GM21825 (cell line): ENCODE measurements around the gene PHAF1.

Experiments used
- ATAC-seq: cut with Tn5 transposase; IDR thresholded peaks from one replicate; pipeline ENCODE4 v1.9.1; 2021; ENCODE audit warnings: mild to moderate bottlenecking, moderate library complexity; ENCODE audit not compliant: unreplicated experiment

The PHAF1 gene

DNA sequence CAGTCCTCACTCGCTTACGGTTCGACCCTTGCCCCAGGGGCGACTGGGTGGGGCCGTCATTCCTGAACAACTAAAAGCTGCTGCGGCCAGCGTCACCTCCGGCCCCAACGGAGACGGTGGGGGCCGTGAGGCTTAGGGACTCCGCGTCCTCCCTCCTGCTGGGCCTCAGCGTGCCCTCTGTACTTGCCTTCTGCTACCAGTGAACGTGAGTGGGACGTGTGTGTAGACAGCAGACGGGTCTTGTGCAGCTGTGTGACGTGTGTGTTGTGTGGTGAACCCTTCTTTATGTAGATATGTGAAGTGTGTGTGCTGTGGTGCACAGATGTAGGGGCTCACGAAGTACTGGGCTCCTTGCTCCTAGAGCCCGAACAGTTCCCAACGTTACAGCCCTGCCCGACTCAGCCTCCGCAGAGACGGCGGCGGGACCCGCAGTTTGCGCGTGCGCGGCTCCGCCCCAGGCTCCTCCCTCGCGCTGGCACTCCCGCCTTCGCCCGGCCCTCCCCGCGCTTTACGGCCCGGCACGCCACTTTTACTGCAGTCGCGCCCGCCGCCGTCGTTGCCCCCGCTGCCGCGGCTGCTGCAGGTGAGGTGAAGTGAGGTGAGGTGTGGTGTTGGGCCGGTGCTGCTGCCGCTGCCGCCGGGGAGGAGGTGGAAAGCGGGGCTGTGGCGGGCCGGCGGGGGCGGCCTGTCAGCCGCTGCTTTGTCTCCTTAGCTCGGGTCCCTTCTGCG lies at the start of gene PHAF1:
Gene PHAF1, plus strand, starts transcription at position 535 of the 729 bp plus-strand sequence. CDS start 235 bp downstream, outside the sequence.
- peak; percentile 84 for ATAC-seq

DNA sequence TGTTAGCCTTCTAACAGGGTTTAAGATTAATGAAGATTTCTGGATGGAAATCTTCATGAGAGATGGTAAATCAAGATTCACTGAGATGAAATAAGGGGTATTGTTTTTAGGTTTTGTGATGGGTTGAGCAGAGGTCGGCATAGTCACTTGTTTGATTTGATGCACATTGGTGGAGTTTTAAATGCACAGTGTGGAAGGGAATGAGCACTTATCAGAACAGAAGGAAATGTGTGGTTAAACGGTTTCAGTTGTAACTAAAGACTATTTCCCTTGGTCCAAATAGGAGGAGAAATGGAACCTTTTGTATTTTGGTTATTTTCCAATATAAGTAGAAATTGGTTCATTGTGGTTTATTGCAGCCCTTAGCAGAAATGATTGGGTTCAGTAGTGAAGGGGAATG lies 46.7 kb upstream of the PHAF1 start:
- ATAC-seq = no peak

DNA sequence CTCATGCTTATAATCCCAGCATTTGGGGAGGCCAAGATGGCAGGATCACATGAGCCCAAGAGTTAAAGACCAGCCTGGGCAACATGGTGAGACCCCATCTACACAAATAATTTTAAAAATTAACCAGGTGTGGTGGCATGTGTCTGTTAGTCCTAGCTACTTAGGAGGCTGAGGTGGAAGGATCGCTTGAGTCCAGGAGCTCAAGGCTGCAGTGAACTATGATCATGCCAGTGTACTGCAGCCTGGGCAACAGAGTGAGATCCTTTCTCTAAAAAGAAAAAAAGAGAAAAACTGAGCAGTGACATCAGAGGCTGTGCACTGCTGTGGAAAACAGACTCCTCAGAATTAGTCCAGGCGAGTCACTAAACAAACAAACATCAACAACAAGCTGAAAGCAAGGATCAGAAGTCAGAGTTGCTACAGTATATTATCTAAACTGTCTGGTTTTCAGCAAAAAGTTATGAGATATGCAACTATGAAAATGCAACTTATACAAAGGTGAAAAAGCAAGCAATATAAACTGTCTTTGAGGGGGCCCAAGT lies 41.5 kb upstream of the PHAF1 start:
- no peak for ATAC-seq

DNA sequence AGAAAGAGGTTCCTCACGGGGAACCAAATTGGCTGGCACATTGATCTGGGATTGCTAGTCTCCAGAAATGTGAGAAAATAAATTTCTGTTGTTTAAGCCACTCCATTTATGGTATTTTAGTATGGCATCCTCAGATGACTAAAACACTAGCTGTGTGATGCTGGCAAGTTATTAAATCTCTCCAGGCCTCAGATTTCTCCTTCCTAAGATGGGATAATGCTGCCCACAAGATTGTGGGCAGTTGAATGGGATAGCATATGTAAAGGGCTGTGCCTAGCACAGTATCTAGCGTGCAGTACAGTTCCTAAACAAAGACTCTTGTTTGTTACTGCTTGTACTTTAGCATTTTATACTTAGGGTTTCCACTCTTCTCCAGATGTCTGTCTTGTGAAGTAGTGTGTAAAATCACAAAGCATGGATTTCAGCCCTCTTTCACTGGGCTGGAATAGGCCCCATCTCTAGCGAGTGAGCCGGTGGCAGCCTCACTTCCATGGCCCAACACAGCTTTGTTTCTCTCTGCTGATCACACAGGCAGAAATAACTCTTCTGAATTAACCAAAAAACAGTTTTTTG lies 38.2 kb upstream of the PHAF1 start:
- no peak for ATAC-seq

DNA sequence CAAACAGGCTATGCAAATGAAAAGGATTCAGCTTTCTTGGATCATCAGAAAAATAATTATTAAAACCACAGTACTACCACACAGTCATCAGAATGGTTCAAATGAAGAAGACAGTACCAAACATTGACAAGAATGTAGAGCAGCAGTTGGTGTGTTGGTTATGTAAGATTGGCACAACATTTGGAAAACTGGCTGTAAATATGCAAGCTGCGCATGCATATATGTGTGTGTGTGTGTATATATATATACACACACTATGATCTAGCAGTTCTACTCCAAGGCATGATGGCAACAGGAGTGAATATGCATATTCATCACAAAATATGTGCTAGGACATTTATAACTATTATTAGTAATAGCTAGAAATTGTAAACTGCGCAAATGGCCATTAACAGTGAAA lies 34.4 kb upstream of the PHAF1 start:
- ATAC-seq = no peak

DNA sequence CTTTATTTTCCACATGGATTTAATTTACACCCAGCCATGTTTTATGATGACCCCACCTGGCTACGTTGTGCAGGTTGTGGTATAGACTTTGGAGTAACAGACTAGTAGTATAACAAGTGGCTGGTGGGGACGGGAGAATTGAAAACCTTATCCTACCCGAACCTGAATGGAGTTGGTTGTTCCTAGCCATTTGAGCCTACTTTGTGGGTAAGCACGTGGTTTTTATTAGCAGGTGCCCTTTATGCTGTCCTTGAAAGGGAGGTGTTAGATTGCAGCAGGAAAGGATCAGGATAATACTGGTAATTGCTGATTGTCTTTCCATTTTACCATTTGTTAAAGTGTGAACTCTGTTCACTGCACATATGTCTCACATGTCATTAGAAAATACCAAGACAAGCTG lies 31.9 kb upstream of the PHAF1 start:
- no peak for ATAC-seq

DNA sequence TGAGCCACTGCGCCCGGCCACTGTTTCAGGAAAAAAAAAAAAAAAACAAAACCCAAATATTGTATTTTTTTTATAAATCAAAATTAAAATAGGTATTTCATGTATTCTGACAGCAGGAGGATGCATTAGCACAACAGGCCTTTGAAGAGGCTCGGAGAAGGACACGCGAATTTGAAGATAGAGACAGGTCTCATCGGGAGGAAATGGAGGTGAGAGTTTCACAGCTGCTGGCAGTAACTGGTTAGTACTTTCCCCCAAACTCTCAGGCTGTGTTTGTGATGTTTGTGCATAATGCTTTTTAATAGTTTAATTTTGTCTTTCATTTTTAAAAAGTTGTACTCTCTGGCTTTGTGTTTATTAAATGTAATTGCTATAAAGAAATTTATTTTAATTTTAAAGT lies 27.6 kb upstream of the PHAF1 start:
- no peak for ATAC-seq

DNA sequence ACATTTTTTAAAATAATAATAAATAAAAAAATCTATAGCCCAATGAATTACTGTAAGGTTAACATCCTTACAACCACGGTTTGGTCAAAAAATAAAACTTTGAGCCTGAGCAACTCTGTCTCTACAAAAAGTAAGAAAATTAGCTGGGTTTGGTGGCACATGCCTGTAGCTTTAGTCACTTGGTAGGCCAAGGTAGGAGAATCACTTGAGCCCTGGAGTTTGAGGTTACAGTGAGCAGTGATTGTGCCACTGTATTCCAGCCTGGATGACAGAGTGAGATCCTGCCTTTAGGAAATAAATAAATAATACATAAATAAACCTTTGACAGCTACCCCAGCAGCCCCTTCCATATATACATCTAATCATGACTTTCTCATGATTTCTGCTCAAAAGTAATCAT lies 26.9 kb upstream of the PHAF1 start:
- no peak for ATAC-seq

DNA sequence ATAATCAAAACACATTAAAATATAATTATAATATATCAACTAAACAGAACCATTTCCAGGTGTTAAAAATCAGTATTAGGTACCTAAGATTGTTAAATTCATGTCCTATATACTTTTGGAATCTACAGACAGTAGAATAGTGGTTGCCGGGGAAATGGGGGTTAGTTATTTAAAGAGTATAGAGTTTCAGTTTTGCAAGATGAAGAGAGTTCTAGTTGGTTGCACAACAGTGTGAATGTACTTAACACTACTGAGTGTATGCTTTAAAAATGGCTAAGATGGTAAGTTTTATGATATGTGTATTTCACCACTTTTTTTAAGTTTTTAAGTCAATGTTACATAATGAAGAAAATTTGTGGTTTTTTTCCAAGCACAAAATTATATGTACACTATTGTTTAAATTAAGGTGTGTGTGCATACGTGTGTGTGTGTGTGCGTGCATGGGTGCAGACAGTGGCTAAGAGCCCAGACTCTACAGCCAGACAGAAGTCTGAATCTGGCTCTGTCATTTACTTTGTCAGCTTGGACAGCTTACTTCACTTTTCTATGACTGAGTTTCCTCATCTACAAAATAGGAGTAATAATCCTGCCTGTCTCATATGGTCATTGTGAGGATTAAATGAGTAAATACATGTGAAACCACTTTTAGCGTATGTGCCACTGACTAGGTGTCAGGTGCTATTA lies 25.3 kb upstream of the PHAF1 start:
- ATAC-seq = peak; percentile 73

DNA sequence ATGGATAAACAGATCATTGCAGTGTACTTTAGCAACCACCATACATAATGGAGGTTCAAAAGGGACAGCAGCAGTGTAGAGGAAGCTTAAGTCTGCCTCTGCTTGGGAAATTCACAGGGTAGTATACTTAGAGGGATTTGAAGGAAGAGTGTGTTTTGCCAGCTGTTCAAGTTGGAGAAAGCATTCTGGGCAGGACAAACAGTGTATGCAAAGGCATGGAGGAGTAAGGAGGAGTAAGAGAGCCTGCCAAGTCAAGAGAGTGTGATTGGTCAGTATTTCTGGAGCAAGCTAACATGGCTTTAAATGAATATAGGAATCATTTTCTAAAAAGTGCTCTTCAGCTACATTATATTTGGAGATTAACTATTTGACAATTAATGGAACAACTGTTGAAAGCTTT lies 22.9 kb upstream of the PHAF1 start:
- no peak for ATAC-seq

DNA sequence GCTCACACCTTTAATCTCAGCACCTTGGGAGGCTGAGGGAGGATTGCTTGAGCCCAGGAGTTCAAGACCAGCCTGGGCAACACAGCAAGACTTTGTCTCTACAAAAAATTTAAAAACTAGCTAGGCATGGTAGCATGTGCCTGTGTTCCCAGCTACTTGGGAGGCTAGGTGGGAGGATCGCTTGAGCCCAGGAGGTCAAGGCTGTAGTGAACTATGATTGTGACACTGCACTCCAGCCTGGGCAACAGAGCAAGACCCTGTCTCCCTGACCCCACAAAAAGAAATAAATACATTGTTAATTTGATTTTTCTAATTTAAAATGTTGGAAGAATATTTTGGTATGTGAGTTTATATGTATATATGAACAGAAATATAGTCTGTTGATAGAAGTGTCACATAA lies 22.4 kb upstream of the PHAF1 start:
- ATAC-seq = no peak

DNA sequence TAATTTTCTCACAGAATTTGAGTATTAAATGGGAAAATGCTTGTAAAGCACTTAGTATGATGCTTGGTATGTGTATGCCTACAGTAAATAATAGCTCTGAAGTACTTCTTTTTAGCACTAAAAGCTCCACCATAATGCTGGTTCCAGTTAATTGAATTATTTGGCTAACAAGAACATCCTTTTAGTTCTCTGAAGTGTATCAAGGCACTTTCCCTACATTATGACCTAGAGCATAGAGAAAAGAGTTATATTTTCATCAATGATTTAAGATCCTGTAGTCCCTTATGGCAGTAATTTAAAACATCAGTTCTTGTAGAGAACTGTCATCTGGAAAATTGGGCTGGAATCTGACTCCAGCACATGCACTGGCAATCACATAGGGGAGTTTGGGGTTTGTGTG lies 21.9 kb upstream of the PHAF1 start:
- ATAC-seq = no peak

DNA sequence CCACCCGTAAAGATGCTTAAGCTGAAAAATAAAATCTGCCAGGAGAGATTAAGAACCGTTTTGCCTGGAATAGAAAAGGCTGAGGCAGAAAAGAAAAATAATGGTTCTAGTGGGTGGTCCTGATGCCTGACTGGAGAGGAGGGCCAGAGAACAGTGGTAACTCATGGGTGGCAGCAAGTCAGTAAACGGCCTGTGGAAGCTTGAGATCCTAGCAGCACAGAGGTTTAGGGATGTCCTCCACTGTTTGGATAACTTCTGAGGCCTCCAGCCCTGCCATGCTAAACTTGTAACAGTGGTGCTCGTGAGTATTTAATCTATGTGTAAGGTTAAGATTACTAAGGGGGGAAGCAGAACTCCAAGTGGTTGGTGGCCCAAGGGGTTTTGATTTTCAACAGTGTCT lies 21.2 kb upstream of the PHAF1 start:
- no peak for ATAC-seq

DNA sequence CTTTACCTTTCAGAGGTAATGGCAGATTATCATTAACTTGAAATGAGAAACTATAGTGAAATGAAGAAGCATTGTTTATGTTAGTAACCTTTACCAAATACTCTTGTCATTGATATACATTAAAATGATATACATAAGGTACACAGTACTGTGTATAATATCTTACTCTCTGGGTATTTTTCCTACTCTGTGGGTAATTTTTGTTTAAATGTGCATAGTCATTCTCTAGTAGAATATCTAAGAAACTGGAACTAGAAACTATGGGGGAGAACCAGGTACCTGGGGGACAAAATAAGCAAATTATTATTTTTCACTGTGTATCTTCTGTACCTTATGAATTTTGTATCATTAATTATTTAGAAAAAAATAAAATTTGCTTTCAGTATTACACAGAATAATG lies 20.6 kb upstream of the PHAF1 start:
- no peak for ATAC-seq

DNA sequence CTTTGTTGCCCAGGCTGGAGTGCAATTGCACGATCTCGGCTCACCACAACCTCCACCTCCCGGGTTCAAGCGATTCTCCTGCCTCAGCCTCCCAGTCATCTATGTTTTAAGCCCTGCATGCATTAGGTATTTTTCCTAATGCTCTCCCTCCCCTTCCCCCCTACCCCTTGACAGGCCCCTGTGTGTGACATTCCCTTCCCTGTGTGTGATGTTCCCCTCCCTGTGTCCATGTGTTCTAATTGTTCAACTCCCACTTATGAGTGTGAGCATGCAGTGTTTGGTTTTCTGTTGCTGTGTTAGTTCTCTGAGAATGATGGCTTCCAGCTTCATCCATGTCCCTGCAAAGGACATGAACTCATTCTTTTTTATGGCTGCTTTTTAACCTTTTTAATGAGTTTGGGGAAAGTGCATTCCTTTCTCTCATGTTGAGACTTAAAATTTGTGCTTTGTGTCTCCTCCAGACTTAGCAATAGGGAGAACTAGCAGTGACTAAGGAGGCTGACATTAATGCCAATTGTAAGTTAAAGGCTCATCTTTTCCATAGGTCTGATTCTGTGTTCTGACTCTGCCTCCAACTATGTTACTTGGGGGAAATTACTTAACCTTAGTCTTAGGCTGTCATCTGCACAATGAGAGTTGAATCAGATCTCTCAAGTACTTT lies 17.7 kb upstream of the PHAF1 start:
- ATAC-seq = no peak

DNA sequence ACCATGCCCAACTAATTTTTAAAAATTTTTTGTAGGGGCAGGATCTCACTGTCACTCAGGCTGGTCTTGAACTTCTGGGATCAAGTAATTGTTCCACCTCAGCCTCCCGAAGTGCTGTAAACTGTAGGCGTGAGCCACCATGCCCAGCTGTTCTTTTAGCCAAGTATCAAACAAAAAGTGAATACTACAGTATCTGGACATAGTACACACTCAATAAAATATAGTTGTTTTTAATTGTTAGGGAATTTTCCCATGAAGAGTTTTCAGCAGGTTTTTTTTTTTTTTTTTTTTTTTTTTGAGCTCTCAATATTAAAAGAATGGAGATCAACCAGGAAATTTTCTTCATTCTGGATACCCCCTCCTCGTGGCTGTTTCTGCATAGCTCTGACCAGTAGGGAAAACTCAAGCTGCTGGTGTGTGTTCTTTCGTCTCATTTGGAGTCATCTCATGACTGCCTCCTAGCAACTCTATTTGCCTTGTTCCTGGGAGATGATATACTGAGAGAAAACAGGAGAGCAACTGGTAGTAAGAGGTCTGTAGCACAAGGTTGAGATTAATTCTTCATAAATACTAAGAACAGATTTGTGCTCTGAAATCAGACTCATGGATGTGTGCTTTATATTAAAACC lies 16.5 kb upstream of the PHAF1 start:
- ATAC-seq = no peak

DNA sequence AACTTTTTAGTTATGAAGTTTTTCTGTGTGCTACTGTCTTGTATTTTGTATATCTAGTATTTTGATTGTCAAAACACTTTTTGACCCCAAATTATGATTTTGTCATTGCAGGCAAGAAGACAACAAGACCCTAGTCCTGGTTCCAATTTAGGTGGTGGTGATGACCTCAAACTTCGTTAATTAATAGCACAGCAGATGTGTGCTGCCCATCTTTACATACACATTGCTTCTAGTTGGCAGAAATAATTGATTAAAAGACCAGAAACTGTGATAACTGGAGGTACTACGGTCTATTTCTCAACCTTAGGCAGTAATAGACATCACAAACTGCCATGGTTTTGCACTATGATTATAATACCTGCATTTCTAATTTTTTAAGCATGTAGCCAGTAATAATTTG lies 11.1 kb upstream of the PHAF1 start:
- ATAC-seq = no peak

DNA sequence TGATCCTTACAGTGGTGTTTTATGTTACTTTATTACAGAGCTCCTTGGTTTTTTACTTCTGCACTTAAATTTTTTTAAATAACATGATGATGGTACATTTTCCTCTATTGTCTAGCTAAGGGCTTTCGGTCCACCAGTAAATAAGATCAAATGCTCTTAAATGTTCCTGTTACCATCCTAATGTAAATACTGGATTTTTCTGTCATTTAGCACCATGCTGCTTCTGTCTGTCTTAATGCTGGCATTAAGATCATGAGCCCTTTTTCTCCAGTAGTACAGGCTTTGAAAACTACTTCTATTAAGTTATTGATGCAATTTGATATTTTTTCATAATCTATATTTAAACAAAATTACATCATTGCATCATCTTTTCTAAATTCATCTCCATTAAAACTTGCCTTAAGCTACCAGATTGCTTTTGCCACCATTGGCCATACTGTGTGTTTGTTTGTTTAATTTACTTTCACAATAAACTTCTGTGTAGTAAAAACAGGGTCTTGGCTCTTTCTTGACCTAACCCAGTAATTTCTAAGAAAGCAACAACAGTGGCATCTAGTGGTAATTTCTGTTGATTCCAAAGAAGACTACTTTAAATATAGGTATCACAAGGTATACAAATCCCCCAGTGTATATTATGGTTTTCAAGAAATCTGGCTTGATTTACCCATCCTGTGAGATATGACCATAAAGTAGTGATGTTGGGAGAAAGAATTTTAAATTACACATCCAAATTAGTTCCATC lies 9.0 kb upstream of the PHAF1 start:
- ATAC-seq = no peak

DNA sequence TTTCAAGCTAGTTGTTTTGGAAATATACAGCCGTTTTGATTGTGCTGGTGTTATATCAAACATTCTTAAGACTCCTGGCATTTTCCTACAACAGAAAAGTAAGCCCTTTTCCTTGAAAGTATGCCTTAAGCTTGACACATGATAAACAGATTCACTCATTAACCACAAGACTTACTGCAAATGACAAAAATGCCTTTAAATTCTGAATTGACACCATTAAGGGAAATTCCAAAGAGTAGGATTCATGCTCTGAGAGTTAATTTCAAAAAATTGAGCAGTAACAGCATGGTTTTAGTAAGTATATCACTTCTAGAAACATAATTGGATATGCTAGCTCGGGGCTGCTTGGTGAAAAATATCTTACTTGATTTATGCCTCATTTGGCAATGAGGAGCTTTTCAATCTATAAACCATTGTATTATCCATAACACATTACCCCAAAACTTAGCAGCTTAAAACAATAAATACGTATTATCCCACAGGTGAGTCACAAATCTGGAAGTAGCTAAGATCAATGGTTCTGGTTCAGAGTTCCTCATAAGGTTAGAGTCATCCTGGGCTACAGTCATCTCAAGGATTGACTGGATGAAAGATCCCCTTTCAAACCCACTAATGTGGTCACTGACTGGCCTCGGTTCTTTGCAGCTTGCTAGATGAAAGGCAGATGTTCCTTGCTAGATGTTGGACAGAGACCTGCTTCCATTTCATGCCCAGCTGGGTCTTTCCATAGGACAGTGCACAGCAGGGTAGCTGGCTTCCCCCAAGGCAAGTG lies 8.2 kb upstream of the PHAF1 start:
- ATAC-seq = no peak

DNA sequence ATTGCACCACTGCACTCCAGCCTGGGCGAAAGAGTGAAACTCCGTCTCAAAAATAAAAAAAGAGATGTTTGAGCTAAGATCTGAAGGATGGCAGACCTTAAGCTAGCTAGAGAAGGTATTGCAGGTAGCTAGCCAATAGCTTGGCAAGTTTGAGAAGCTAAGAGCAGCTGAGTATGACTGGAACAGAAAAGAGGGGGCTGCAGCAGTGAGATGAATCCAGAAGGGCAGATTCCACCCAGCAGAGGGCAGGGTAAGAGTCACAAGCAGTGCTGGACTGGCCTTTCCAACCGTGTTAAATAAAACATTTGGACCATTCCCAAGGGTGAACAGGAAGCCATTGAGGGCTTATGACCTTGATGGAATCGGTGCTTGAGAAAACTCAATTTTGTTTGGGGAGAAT lies 5.7 kb upstream of the PHAF1 start:
- ATAC-seq = no peak
